NT2/D1 (cell line): ENCODE results near the gene IMMT.

ENCODE experiments used
- DNase-seq: peaks from one replicate; pipeline ENCODE4 v3.0.0-alpha.2; 2011; ENCODE audit warnings: low read depth, low spot score
- H3K27me3 ChIP-seq: 2 replicates; pipeline ENCODE4 v1.6.0; 2011; ENCODE audit warnings: mild to moderate bottlenecking; ENCODE audit not compliant: insufficient read length, insufficient read depth
- H3K36me3 ChIP-seq: 2 replicates; pipeline ENCODE4 v1.6.1; 2011; ENCODE audit warnings: mild to moderate bottlenecking, low read length, mixed read lengths; ENCODE audit not compliant: insufficient read depth, insufficient read length
- H3K4me1 ChIP-seq: 2 replicates; pipeline ENCODE4 v1.5.1; 2011; ENCODE audit not compliant: insufficient read depth, insufficient read length
- H3K4me3 ChIP-seq: 2 replicates; pipeline ENCODE4 v1.5.1; 2011; ENCODE audit warnings: low read depth; ENCODE audit not compliant: insufficient read length
- H3K9ac ChIP-seq: 2 replicates; pipeline ENCODE4 v1.6.0; 2011; ENCODE audit warnings: low read depth; ENCODE audit not compliant: insufficient read length
- H3K9me3 ChIP-seq: 2 replicates; pipeline ENCODE4 v1.5.1; 2011; ENCODE audit warnings: mild to moderate bottlenecking, low read length; ENCODE audit not compliant: insufficient read depth
- SUZ12 ChIP-seq: IDR thresholded peaks from 2 replicates; pipeline ENCODE4 v1.6.1; 2011; ENCODE audit not compliant: insufficient read length, insufficient read depth; ENCODE audit errors: extremely low read depth
- YY1 ChIP-seq: IDR thresholded peaks from 2 replicates; pipeline ENCODE4 v1.6.1; 2011; ENCODE audit not compliant: insufficient read length, insufficient read depth
- ZNF274 ChIP-seq: IDR thresholded peaks from 2 replicates; pipeline ENCODE4 v1.6.1; 2011; ENCODE audit warnings: mild to moderate bottlenecking, low read depth, low read length

IMMT gene

DNA sequence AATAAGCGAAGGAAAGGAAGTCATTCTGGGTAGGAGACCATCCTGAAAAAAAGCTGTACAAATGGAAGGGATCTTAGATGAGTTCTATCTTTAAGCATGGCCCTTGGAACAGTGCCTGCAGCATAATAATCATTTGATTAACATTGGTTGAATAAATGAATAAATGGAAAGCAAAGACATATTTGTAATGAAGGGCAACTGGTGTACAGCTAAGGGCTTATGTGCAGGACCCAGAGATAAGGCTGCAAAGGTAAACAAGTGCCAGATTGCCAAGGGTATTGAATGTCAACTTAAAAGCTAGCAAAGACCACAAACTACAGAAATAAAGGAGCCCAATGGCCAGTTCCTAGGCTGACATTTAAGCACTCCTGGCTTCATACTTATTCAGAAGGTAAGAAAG lies 19.4 kb downstream of the IMMT start:
- no peaks in the 10 kb centered on the region for H3K27me3 ChIP-seq
- no peak overlapping the region for H3K9ac ChIP-seq
- TF ChIP-seq ZNF274, result no peak
- no peak for TF ChIP-seq SUZ12
- TF ChIP-seq YY1, result no peak
- peaks cover 51% of the 10 kb centered on the region for H3K36me3 ChIP-seq
- no peak for DNase-seq
- H3K4me1 ChIP-seq, result no peaks in the 10 kb centered on the region
- no peaks in the 10 kb centered on the region for H3K9me3 ChIP-seq
- H3K4me3 ChIP-seq, result no peak overlapping the region

DNA sequence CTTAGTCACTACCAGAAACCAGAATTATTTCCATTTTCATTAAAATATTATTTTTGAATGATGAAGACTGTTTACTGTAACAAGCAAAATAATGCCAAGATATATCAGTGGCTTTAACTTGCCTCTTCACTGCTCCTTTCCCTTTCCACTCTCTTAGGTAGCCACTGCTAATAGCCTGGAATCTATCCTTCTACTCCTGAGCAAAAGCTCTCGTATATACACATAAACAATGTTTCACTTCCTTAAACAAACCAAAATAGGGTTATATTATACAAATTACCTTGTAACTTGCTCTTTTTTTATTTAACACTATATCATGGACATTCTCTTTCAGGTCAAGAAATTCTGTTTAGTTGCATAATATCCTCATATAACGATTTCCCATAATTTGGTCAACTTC lies 20.8 kb downstream of the IMMT start:
- no peaks in the 10 kb centered on the region for H3K27me3 ChIP-seq
- TF ChIP-seq SUZ12 (no peak), ZNF274 (no peak), YY1 (no peak)
- no peak overlapping the region for H3K4me3 ChIP-seq
- no peaks in the 10 kb centered on the region for H3K9me3 ChIP-seq
- H3K9ac ChIP-seq, result no peak overlapping the region
- no peak for DNase-seq
- peaks cover 54% of the 10 kb centered on the region for H3K36me3 ChIP-seq
- H3K4me1 ChIP-seq, result no peaks in the 10 kb centered on the region

DNA sequence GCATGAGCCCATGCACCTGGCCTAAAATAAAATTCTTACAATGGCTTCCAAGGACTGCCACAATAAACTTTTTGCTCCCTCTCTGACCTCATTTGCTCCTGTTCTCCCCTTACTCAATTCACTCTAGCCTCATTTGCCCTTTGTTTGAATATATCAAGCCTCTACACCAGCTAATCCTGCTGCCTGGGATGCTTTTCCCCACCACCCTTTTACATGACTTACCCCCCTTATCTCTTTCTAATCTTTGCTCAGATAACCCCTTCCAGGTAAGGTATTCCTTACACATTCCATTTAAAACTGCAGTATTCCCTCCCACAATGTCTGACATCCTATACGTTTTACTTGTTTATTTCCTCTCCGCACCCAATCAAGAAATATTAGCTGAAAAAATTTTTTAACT lies 22.7 kb downstream of the IMMT start:
- no peak overlapping the region for H3K4me3 ChIP-seq
- peaks cover 56% of the 10 kb centered on the region for H3K36me3 ChIP-seq
- no peaks in the 10 kb centered on the region for H3K9me3 ChIP-seq
- H3K27me3 ChIP-seq, result no peaks in the 10 kb centered on the region
- TF ChIP-seq YY1, result no peak
- no peak for TF ChIP-seq SUZ12
- TF ChIP-seq ZNF274, result no peak
- H3K4me1 ChIP-seq, result no peaks in the 10 kb centered on the region
- no peak for DNase-seq
- H3K9ac ChIP-seq, result no peak overlapping the region

DNA sequence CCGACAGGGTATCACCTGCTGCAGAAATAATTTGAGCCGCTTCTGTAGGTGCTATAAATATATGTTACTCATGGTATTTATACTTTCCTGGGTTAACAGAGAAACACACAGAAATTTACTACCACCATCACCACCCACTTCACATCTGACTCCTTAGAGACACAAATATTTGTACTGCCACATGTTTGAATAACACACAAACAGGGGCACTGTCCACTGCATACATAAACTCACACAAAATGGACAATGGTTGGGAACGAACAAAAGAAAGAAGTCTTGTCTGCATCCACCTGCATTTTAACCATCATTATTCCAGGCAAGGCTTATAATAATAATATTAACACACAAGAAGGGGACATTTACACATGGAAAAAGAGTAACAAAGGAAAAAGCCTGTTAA lies 24.0 kb downstream of the IMMT start:
- H3K27me3 ChIP-seq, result no peaks in the 10 kb centered on the region
- no peaks in the 10 kb centered on the region for H3K4me1 ChIP-seq
- H3K36me3 ChIP-seq, result peaks cover 52% of the 10 kb centered on the region
- no peaks in the 10 kb centered on the region for H3K9me3 ChIP-seq
- DNase-seq, result no peak
- no peak overlapping the region for H3K9ac ChIP-seq
- no peak for TF ChIP-seq YY1
- no peak for TF ChIP-seq SUZ12
- no peak for TF ChIP-seq ZNF274
- H3K4me3 ChIP-seq, result no peak overlapping the region

DNA sequence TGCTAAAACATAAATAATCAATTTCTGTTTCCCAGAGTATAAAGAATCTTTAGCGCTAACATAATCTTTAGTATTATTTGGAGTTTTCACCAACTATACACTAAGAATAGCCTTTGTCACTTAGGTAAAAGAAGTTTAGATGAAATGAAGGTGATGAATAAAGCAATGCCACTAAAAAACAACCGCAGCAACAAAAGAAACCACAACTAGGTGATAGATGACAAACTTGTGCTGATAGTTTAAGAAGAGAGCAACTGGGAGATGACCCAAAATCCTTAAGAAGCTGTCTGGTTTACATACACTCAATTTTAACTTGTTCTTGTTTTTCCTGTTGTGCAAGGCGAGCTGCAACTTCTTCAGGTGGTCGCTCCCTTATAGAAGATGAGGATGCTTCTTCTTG lies 24.8 kb downstream of the IMMT start:
- Histone ChIP-seq H3K4me3 (no peak overlapping the region), H3K4me1 (no peaks in the 10 kb centered on the region), H3K27me3 (no peaks in the 10 kb centered on the region), H3K9ac (no peak overlapping the region), H3K9me3 (no peaks in the 10 kb centered on the region), H3K36me3 (peaks cover 50% of the 10 kb centered on the region)
- TF ChIP-seq SUZ12 (no peak), ZNF274 (no peak), YY1 (no peak)
- no peak for DNase-seq

DNA sequence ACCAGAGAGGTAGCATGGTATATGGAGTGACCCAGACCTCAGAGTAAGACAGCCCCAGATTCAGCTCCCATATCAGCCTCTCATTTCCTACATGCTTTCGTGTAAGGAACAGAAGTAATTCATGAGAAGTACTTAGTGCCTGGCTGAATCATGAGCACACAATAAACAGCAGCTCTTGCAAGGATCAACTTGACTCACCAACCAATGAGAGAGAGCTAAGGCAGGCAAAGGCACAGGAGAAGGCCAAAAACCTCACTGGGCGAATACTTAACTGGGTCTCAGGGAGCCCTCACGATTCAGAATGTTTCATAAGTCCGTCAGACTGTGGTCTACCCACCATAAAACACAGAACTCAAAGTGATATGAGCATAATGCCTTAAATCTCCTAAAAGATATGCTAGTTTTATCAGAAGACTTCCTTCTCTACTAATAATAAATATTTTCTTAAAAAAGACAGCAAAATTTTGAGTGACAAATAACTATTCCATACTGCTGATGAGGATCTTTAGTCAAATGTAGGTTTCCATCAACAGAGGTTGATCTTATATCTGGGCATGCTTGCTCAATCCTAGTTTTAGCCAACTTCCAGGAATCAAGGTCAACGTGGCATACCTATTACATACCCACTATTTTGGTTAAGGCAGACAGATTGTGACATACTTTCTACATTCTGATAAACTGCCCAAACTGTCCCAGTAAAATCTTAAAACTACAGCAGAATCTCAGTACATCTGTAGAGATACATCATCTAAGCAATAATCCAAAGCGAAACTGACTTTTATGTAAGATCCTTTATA lies 34.9 kb downstream of the IMMT start:
- H3K27me3 ChIP-seq, result no peaks in the 10 kb centered on the region
- DNase-seq, result no peak
- no peak for TF ChIP-seq SUZ12
- TF ChIP-seq ZNF274, result no peak
- no peak for TF ChIP-seq YY1
- no peaks in the 10 kb centered on the region for H3K4me1 ChIP-seq
- peaks cover 64% of the 10 kb centered on the region for H3K36me3 ChIP-seq
- no peaks in the 10 kb centered on the region for H3K9me3 ChIP-seq
- no peak overlapping the region for H3K9ac ChIP-seq
- no peak overlapping the region for H3K4me3 ChIP-seq

DNA sequence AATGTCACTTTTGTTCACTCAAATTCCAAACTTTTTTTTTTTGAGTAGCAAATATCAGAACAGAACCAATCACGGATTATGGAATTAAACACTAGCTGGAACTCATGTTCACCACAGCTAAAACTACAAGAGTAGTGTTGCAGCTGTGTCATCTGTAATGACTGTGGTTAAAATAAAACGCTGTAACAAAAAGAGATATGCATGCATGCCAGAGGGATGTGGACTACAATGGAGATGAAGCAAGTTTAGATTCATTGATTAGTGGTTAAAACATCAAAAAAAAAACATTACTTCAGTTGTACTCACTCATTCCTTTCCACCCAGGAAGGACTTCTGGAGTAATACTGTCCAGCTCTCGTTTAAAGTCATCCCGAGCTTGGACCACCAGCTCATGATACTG lies 37.0 kb downstream of the IMMT start:
- no peak for DNase-seq
- Histone ChIP-seq H3K9me3 (no peaks in the 10 kb centered on the region), H3K27me3 (no peaks in the 10 kb centered on the region), H3K9ac (no peak overlapping the region), H3K4me1 (no peaks in the 10 kb centered on the region), H3K4me3 (no peak overlapping the region), H3K36me3 (peaks cover 63% of the 10 kb centered on the region)
- TF ChIP-seq ZNF274 (no peak), YY1 (no peak), SUZ12 (no peak)
